ENCODE results near the gene YWHAE.
"Not testable (repeated sequence)": the region's sequence is repeated elsewhere in the genome, so short reads cannot be mapped to it uniquely, and the experiment has no call there.

The YWHAE gene

DNA sequence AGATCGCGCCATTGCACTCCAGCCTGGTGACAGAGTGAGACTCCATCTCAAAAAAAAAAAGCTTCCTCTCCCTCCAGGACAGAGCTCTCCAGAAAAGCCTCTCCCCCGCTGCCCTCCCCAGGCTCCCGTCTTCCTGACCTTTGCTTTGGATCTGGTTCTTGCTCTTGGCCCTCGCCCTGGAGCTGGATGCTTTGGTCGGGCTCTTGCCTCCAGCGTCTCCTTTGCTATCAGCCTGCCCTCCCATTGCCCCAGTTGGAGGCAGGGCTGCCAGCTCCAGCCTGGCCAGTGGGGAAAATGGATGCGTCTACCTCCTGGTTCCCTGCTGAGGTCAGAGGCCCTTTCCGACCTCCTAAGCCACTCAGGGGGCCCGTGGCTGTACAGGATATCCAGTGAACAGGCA, 84.6 kb downstream of the YWHAE start:
- TF ChIP-seq, protein P1, sequence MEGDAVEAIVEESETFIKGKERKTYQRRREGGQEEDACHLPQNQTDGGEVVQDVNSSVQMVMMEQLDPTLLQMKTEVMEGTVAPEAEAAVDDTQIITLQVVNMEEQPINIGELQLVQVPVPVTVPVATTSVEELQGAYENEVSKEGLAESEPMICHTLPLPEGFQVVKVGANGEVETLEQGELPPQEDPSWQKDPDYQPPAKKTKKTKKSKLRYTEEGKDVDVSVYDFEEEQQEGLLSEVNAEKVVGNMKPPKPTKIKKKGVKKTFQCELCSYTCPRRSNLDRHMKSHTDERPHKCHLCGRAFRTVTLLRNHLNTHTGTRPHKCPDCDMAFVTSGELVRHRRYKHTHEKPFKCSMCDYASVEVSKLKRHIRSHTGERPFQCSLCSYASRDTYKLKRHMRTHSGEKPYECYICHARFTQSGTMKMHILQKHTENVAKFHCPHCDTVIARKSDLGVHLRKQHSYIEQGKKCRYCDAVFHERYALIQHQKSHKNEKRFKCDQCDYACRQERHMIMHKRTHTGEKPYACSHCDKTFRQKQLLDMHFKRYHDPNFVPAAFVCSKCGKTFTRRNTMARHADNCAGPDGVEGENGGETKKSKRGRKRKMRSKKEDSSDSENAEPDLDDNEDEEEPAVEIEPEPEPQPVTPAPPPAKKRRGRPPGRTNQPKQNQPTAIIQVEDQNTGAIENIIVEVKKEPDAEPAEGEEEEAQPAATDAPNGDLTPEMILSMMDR (IDR thresholded peaks at IDR 0.05; ENCODE audit: insufficient read depth, low read length, poor library complexity, severe bottlenecking): no peak
- H3K36me3 ChIP-seq (ENCODE audit: control insufficient read depth, insufficient read depth, low read length): no peaks in the 10 kb centered on the region
- no peak for DNase-seq (ENCODE audit: extremely low read depth, insufficient read length)
- H3K4me3 ChIP-seq (replicated peaks; ENCODE audit: low read depth, low read length): no peak overlapping the region
- no peaks in the 10 kb centered on the region; the same call in none of the 2 replicates for H3K27me3 ChIP-seq (replicated peaks; ENCODE audit: control insufficient read depth, insufficient read depth, low read length)

DNA sequence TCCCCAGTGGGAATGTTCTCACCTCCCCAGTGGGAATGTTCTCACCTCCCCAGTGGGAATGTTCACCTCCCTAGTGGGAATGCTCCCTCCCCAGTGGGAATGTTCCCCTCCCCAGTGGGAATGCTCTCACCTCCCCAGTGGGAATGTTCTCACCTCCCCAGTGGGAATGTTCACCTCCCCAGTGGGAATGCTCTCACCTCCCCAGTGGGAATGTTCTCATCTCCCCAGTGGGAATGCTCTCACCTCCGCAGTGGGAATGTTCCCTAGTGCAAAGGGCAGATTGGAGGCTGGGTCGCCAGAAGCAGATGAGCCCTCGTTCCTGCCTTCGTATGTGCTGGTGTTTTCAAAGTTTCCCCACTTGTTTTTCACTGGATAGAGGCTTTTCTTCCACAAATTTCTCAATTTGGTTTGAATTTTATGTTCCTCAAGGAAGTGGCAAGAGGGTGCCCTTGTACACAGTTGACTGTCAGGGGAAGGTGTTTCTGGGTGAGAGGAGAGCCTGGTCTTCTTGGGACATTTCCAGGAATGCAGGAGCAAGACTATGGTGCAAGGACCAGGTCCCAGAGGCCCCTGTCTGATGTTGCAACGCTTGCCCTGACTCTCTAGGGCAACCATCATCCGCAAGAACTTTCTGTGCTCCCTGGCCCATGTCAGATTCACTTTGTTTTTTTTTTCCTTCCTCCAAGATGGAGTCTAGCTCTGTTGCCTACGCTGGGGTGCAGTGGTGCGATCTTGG, 86.6 kb downstream of the YWHAE start:
- no peak for DNase-seq (ENCODE audit: extremely low read depth, insufficient read length)
- no peaks in the 10 kb centered on the region; the same call in none of the 2 replicates for H3K27me3 ChIP-seq (replicated peaks; ENCODE audit: control insufficient read depth, insufficient read depth, low read length)
- TF ChIP-seq, protein P1 (IDR thresholded peaks at IDR 0.05; ENCODE audit: insufficient read depth, low read length, poor library complexity, severe bottlenecking): no peak
- H3K36me3 ChIP-seq (ENCODE audit: control insufficient read depth, insufficient read depth, low read length): no peaks in the 10 kb centered on the region
- H3K4me3 ChIP-seq (replicated peaks; ENCODE audit: low read depth, low read length): no peak overlapping the region

DNA sequence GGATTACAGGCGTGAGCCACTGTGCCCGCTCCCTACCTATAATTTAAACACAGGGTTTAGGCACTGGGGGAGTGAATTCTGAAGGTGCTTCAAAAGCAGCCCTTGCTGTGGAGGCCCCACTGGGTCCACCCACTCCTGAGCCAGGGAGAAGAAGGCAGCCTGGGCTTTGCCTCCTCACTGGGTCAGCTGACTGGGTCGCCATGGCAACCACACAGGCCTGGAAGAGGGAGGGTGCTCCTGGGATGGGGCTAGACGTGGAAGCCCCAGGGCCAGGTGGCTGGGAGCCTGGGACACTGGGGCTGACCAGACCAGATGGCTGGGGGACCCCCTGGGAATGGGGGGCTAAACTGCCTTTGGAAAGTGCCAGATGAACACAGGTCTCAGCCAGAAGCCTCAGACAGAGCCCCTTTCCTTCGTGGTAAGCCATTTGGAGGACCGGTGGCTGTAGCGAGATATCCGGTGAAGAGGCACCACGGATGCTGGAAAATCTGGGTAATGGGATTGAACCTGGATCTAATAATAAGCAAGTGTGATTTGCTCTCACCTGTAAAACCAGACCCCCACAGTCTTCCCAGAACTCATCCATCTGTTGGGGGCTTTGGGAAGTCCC, 87.7 kb downstream of the YWHAE start:
- DNase-seq (ENCODE audit: extremely low read depth, insufficient read length): no peak
- no peak overlapping the region for H3K4me3 ChIP-seq (replicated peaks; ENCODE audit: low read depth, low read length)

DNA sequence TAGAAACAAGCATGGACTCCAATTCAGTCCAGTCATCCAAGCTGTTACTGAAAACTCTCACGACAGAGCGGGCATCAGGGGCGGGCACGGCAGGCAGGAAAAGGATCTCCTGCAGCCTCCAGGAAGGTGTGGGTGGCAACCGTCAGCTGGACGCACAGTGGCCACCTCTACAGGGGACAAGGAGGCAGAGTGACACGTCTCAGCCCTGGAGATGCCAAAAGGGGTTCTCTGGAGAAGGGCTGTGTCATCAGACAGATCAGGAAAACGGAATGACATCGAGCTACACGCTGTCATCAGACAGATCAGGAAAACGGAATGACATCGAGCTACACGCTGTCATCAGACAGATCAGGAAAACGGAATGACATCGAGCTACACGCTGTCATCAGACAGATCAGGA, 92.2 kb downstream of the YWHAE start:
- not testable (repeated sequence) for DNase-seq (ENCODE audit: extremely low read depth, insufficient read length); H3K27me3 ChIP-seq (replicated peaks; ENCODE audit: control insufficient read depth, insufficient read depth, low read length); H3K36me3 ChIP-seq (ENCODE audit: control insufficient read depth, insufficient read depth, low read length); H3K4me3 ChIP-seq (replicated peaks; ENCODE audit: low read depth, low read length)

More for the DNA sequence above, 87.7 kb downstream of the YWHAE start:
- TF ChIP-seq, protein P1 (IDR thresholded peaks at IDR 0.05; ENCODE audit: insufficient read depth, low read length, poor library complexity, severe bottlenecking): no peak
- H3K27me3 ChIP-seq (replicated peaks; ENCODE audit: control insufficient read depth, insufficient read depth, low read length): no peaks in the 10 kb centered on the region; the same call in none of the 2 replicates
- H3K36me3 ChIP-seq (ENCODE audit: control insufficient read depth, insufficient read depth, low read length): no peaks in the 10 kb centered on the region

DNA sequence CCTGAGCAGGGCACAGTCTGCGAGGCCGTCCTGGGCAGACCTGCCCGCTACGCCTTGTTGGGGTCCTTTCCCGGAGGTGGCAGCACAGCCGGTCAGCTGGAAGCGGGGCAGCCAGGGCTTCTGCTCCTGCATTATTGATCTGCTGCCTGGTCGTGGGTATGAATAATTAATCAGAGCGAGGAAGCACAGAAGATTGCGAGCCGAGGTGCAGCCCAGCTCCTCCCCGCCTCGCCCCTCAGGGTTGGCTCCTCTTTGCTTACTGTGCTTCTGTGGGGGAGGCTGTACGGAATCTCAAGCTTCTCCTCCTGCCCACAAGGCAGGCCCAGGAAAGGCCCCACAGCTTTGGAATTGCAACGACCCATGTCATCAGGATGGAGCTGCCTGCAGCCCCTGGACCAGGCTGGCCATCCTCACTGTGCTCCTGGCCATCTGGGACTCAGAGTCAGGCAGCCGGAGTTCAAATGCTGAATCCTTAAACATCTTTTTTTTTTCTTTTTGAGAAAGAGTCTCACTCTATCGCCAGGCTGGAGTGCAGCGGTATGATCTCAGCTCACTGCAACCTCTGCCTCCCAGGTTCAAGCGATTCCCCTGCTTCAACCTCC, 95.0 kb downstream of the YWHAE start:
- TF ChIP-seq, protein P1 (IDR thresholded peaks at IDR 0.05; ENCODE audit: insufficient read depth, low read length, poor library complexity, severe bottlenecking): no peak
- H3K4me3 ChIP-seq (replicated peaks; ENCODE audit: low read depth, low read length): no peak overlapping the region
- H3K27me3 ChIP-seq (replicated peaks; ENCODE audit: control insufficient read depth, insufficient read depth, low read length): no peaks in the 10 kb centered on the region; the same call in 1 of the 2 replicates
- no peaks in the 10 kb centered on the region for H3K36me3 ChIP-seq (ENCODE audit: control insufficient read depth, insufficient read depth, low read length)
- no peak for DNase-seq (ENCODE audit: extremely low read depth, insufficient read length)

DNA sequence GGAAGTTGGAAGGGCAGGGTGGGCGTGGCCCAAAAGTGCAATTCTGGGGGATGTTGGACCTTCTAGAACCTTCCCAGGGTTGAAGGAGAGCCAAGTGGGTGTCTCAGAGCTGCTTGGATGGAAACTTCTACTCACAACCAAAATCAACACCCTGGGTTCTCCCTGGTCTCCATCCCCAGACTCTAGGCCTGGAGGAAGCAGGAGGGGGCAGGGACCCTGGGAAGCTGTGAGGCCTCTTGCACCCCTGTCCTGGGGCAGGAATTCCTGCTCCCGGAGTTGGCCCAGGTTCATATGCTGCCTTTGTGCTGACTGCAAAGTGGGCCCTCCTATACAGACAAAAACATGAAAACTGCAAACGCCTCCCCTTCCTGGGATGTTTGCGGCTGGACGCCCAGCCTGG, 95.5 kb downstream of the YWHAE start:
- no peaks in the 10 kb centered on the region; the same call in 1 of the 2 replicates for H3K27me3 ChIP-seq (replicated peaks; ENCODE audit: control insufficient read depth, insufficient read depth, low read length)
- TF ChIP-seq, protein P1 (IDR thresholded peaks at IDR 0.05; ENCODE audit: insufficient read depth, low read length, poor library complexity, severe bottlenecking): no peak

More for the DNA sequence above, 95.5 kb downstream of the YWHAE start:
- Histone ChIP-seq H3K36me3 (ENCODE audit: control insufficient read depth, insufficient read depth, low read length) (no peaks in the 10 kb centered on the region), H3K4me3 (replicated peaks; ENCODE audit: low read depth, low read length) (no peak overlapping the region)
- DNase-seq (ENCODE audit: extremely low read depth, insufficient read length): no peak

Data from GM06990 (cell line).